Retinal pigment epithelial cell (primary cell): Measurements from ENCODE around the gene SMIM45.

Source experiments
- DNase-seq: peaks from one replicate; pipeline ENCODE4 v3.0.0-alpha.2; 2010; ENCODE audit warnings: low read depth
- H3K4me3 ChIP-seq: 2 replicates; pipeline ENCODE4 v1.5.1; 2011; ENCODE audit warnings: mild to moderate bottlenecking, low read length, control low read depth, moderate library complexity
- TF ChIP-seq, protein P1 (sequence below): conservative IDR thresholded peaks from 2 replicates; pipeline ENCODE4 v1.5.1; 2011; ENCODE audit warnings: low read depth, low read length, control low read depth, inconsistent platforms

The SMIM45 gene

DNA sequence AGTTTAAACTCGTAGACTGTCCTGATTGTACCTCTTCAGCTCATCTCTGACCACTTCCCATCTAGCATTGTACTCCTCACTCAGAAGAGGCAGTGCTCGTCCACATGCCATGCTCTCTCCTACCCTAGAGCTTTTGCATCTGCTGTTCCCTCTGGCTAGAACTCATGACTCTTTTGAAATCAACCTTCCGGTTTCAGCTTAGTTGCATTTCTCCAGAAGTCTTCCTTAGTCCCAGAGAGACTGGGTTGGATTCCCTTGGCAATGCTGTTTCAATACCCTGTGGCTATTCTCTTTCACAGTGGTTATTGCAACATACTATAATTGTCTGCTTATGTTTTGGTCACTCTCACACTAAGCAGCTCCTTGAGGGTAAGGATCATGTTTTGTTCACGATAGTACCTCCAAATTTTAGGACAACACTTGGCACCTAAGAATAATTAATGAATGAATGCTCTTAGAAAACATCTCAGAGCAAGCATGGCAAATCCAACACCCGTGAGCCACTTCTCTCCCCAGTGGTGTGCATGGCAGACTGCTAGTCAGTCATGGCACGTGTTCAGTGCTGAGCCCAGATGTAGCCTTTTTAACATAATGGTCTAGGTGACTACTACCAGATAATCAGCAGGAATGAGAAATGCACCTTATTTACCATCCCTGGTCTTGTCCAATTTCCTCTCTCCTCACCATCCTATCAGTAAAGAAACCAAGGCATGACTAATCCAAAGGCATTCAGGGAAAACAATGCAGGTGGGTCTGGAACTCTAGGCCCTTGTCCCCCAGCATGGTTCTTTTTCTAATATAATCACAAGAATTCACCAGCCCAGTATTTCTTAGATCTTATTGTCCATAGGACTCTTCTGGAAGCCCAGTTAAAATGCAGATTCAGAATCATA is 31.8 kb downstream of the SMIM45 start:
- DNase-seq = no peak
- no peak overlapping the region for H3K4me3 ChIP-seq
- TF ChIP-seq, protein P1, sequence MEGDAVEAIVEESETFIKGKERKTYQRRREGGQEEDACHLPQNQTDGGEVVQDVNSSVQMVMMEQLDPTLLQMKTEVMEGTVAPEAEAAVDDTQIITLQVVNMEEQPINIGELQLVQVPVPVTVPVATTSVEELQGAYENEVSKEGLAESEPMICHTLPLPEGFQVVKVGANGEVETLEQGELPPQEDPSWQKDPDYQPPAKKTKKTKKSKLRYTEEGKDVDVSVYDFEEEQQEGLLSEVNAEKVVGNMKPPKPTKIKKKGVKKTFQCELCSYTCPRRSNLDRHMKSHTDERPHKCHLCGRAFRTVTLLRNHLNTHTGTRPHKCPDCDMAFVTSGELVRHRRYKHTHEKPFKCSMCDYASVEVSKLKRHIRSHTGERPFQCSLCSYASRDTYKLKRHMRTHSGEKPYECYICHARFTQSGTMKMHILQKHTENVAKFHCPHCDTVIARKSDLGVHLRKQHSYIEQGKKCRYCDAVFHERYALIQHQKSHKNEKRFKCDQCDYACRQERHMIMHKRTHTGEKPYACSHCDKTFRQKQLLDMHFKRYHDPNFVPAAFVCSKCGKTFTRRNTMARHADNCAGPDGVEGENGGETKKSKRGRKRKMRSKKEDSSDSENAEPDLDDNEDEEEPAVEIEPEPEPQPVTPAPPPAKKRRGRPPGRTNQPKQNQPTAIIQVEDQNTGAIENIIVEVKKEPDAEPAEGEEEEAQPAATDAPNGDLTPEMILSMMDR = no peak

DNA sequence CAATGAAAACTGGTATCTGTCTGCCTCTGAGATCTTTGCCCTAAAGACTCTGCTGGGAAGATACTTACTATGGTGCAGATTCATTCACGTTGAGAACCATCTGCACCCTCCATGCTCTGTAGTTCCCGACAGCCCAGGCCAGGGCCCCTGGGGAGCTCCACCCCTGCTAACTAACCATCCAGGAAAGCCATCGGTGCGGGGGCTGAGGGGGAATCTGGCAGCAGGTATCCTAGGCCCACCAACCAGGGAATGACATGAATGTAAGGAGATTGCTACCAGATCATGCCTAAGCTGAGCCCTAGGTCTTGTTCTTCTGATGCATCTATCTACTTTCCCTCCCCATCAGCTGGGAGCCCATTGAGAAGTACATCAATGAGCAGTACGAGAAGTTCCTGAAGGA is 35.3 kb downstream of the SMIM45 start:
- TF ChIP-seq, protein P1 = no peak
- H3K4me3 ChIP-seq = no peak overlapping the region
- DNase-seq = no peak

DNA sequence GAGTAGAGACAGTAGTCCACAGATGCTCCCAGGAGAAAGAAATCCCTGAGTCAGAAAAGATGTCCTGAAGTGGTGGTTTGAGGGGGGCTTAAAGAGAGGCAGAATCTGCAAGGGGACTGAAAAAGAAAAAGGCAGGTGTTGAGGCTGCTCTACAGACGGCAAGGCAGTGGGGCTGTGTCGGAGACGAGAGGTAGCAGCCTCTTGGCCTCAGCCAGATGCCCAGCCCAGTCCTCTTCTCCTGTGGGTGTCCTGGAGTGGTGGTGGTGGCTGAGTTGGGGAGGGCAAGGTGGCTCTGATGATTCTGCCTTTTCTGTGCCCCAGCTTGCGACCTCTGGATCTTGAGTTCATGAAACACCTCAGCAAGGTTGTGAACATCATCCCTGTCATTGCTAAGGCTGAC is 37.3 kb downstream of the SMIM45 start:
- H3K4me3 ChIP-seq = no peak overlapping the region
- DNase-seq = no peak
- TF ChIP-seq, protein P1 = no peak

DNA sequence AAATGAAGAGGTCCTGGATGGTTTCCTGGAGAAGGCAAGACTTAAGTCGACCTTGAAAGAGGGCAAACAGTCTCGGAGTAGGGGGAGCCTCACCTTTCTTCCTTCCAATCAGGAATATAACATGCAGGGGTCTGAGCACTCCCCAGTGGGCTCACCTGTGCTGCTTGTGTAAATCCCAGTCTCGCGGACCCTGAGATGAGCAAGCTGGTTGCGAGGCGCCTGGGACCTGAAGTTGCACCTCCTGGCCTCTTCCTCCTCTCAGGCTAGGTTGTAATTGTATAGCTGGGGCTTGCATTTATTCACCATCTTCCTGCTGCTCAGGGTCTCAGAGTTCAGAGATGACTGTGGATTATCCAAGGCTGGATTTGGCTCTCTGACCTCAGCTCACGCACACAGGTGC is 39.2 kb downstream of the SMIM45 start:
- TF ChIP-seq, protein P1 = no peak
- no peak overlapping the region for H3K4me3 ChIP-seq
- no peak for DNase-seq

DNA sequence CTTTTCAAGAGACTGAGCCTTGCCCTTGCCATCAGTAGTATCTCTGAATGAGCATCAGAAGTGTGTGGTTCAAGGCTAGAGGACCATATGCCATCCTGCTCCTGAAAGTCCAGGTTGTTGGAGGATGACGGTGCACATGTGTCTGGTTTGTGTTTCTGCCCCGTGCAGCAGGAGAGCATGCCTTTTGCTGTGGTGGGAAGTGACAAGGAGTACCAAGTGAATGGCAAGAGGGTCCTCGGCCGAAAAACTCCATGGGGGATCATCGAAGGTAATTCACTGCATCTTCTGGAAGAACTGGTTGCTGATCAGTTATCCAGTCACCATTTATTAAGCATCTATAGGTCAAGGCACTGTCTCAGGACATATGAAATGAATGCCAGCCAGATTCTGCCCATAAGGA is 40.5 kb downstream of the SMIM45 start:
- TF ChIP-seq, protein P1 = no peak
- no peak for DNase-seq
- H3K4me3 ChIP-seq = no peak overlapping the region

DNA sequence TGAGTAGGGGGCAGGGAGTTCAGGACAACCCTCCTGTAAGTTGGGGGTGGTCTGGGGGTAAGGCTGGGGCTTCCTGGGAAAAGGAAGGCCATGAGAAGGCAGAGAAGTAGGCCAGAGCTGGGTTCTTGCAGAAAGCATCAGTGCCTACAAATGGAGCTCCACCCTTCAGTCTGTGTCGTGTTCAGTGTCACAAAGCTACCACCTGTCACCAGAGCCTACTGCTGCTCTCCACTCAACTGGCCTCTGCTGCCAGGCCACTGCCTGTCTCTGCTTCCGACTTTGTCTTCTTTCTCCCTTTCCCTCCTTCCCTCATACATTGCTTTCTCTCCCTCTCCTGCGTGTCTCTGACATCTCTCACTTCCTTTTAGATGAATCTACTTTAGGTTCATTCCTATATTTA is 43.3 kb downstream of the SMIM45 start:
- no peak overlapping the region for H3K4me3 ChIP-seq
- no peak for DNase-seq
- TF ChIP-seq, protein P1 = no peak

DNA sequence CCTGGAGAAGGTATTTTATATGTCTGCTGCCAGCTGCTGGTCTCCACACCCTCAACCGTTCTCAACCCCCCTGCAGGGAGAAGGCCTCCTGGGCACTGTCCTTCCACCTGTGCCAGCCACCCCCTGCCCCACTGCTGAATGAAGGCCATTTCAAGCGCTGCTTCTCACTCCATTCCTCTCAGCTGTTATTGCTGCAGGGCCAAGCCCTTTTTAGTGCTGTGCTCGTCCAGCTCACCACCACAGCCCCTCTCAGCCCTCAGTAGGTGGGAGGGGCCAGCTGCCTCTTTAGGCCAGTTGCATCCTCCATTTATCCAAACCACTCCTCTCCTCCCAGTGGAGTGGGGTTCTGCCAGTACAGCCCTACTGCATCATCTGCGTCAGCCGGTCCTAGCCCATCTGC is 44.9 kb downstream of the SMIM45 start:
- H3K4me3 ChIP-seq = no peak overlapping the region
- no peak for DNase-seq
- TF ChIP-seq, protein P1 = no peak
